Gastroesophageal sphincter (tissue), 3 donors: ENCODE results near the gene FOXO6.

Source experiments
- CTCF ChIP-seq, 4 experiments: fragments of 200-600 bp in 2 of 4; fragments of 450-650 bp in 2 of 4; sonication (generic) in 1 of 4; IDR thresholded peaks; one replicate each; pipeline ENCODE4 v1.5.1; 2017 to 2019; ENCODE audit warnings: antibody characterized with exemption in 4 of 4, mild to moderate bottlenecking in 2 of 4, moderate library complexity in 2 of 4
- EP300 ChIP-seq: sonication (generic); formaldehyde crosslinking; IDR thresholded peaks from one replicate; pipeline ENCODE4 v1.6.1; 2017; ENCODE audit warnings: antibody characterized with exemption, mild to moderate bottlenecking
- POLR2A ChIP-seq, 2 donors: fragments of 450-650 bp; IDR thresholded peaks; one replicate each; pipeline ENCODE4 v1.6.1; 2017; ENCODE audit warnings: antibody characterized with exemption in 2 of 2, mild to moderate bottlenecking in 2 of 2, moderate library complexity in 1 of 2
- POLR2AphosphoS5 ChIP-seq: sonication (generic); formaldehyde crosslinking; IDR thresholded peaks from one replicate; pipeline ENCODE4 v1.6.1; 2017; ENCODE audit warnings: antibody characterized with exemption

GRCh38 chr1:41371630-41372599, 10.7 kb downstream of the FOXO6 start:
- no peak for TF ChIP-seq CTCF (IDR thresholded peaks at IDR 0.05)
- TF ChIP-seq POLR2A (IDR thresholded peaks at IDR 0.05) = no peak
- TF ChIP-seq POLR2AphosphoS5 = no peak
- no peak for TF ChIP-seq EP300
